Lower leg skin (tissue), 4 donors: Measurements from ENCODE around the gene SOHLH2. TPM values are rescaled to one million over a fixed set of nuclear protein-coding genes. Genes with fewer than 3 reads are reported as not detected.

ENCODE experiments used
- DNase-seq, 2 donors: peaks; one replicate each; pipeline ENCODE4 v3.0.0-alpha.2; 2019; ENCODE audit warnings: low spot score in 2 of 2
- H3K4me3 ChIP-seq: fragments of 200-600 bp; sonication (generic); 2 replicates; pipeline ENCODE4 v1.5.1; 2017; ENCODE audit warnings: mild to moderate bottlenecking, low read depth; ENCODE audit not compliant: poor library complexity, severe bottlenecking
- POLR2A ChIP-seq, 2 donors: fragments of 450-650 bp; IDR thresholded peaks; one replicate each; pipeline ENCODE4 v1.6.1; 2016 to 2017; ENCODE audit warnings: antibody characterized with exemption in 2 of 2, mild to moderate bottlenecking in 1 of 2, moderate library complexity in 1 of 2
- WGBS, 2 donors: methylation state at CpG; one replicate each; pipeline ENCODE4 v1.1.5; 2018; 5-methylcytosine and 5-hydroxymethylcytosine counted together
- intact Hi-C: fragments of 100-400 bp; cut with DNase I; formaldehyde crosslinking; loops from one replicate; pipeline ENCODE4 v1.15.0; 2023; ENCODE audit warnings: low total_unique reads
- total RNA-seq, 4 donors: library from RNA; depleted of rRNA; stranded (reverse); fragments of >200 nt; gene quantifications; one replicate each; pipeline ENCODE4 v1.1.0, GENCODE V29; 2016
- TF ChIP-seq, protein P1 (sequence below), 3 donors: fragments of 450-650 bp; IDR thresholded peaks; one replicate each; pipeline ENCODE4 v1.5.1; 2016; ENCODE audit warnings: antibody characterized with exemption in 3 of 3, mild to moderate bottlenecking in 3 of 3, moderate library complexity in 2 of 3

SOHLH2 gene, protein sequence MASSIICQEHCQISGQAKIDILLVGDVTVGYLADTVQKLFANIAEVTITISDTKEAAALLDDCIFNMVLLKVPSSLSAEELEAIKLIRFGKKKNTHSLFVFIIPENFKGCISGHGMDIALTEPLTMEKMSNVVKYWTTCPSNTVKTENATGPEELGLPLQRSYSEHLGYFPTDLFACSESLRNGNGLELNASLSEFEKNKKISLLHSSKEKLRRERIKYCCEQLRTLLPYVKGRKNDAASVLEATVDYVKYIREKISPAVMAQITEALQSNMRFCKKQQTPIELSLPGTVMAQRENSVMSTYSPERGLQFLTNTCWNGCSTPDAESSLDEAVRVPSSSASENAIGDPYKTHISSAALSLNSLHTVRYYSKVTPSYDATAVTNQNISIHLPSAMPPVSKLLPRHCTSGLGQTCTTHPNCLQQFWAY
- total RNA-seq = not detected

DNA sequence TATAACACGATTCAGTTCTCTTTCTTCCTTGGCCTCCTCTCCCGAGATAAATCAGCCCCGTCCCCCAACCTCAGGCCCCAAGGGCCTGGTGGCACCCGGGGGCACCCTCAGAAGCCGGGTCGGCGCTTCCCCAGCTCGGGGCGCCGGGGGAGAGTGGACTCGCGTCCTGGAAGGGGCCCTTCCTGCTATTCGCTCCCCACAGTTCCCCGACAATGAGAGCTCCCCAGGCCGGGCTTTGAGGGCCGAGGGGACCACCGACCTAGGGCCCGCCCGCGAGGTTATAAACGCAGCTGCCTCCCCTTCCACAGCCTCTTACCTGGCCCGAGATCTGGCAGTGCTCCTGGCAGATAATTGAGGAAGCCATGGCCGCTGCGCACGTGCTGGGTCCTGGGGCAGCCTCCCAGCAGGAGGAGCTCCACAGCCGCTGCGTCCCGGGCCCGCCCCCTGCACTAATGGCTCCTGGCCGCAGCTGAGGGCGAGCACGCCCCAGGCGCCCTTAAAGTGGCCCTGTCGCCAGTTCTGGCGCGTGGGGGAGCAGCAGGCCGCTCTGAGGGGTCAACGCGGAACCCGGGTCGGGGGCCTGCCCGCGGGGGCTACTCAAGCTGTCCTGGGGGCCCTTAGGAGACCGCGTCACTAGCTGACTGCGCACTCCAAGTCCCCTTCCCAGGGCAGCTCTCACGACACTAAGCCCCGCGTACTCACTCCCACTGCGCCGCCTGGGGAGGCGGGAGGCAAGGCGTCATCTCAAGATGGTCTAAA lies at the start of gene SOHLH2:
TSS of gene SOHLH2 (minus strand) at position 394 of the 759 bp plus-strand sequence. CDS start at position 364, 30 bp downstream.
- H3K4me3 ChIP-seq = no peak within 1 kb of the TSS
- 93% methylated on average over 37 to 50 of the region's 53 CpGs for WGBS, 2 donors
- intact Hi-C loops = no loop called here
- TF ChIP-seq, protein P1, sequence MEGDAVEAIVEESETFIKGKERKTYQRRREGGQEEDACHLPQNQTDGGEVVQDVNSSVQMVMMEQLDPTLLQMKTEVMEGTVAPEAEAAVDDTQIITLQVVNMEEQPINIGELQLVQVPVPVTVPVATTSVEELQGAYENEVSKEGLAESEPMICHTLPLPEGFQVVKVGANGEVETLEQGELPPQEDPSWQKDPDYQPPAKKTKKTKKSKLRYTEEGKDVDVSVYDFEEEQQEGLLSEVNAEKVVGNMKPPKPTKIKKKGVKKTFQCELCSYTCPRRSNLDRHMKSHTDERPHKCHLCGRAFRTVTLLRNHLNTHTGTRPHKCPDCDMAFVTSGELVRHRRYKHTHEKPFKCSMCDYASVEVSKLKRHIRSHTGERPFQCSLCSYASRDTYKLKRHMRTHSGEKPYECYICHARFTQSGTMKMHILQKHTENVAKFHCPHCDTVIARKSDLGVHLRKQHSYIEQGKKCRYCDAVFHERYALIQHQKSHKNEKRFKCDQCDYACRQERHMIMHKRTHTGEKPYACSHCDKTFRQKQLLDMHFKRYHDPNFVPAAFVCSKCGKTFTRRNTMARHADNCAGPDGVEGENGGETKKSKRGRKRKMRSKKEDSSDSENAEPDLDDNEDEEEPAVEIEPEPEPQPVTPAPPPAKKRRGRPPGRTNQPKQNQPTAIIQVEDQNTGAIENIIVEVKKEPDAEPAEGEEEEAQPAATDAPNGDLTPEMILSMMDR (IDR thresholded peaks at IDR 0.05) = no peak
- no peak for TF ChIP-seq POLR2A (IDR thresholded peaks at IDR 0.05)
- no peak for DNase-seq

DNA sequence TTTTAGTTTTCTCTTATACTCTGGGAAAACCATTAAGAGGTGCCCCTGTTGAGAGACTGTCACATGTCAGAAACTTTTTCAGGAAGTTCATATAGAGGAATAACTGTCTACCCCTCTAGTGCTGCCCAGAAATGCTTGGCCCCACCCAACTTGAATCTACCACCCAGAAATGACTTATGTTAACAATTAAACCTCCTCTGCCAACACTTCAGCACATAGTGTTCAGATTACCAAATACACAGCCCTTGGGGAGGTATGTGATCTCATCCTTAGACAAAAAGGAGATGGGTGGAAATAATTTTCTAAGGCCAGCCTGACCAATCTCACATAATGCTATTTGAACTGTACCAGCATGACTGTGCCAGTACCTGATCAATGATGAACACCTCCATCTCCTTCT lies 47.6 kb upstream of the SOHLH2 start:
- intact Hi-C loops = no loop called here
- H3K4me3 ChIP-seq = no peak overlapping the region
- TF ChIP-seq POLR2A (IDR thresholded peaks at IDR 0.05) = no peak
- TF ChIP-seq, protein P1 (IDR thresholded peaks at IDR 0.05) = no peak
- DNase-seq = peak in 1 of 2 donors; percentile 36

DNA sequence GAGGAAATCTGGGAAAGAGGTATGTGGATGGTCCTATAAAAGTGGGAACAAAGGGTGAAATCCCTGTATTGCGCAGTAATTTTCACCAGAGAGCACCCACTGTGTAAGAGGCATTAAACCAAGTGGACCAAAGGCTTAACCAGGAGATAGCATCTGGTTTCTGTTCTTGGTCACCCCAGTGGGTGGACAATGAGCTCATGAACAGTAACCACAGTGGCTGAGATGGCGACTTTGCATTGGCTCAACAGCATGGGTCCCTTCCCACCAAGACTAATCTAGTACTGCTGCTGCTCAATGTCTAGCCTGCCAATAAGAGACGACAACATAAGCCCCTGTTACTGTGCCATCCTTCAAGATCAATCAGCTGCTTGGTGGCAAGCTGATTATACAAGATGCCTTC lies 46.7 kb upstream of the SOHLH2 start:
- no peak overlapping the region for H3K4me3 ChIP-seq
- DNase-seq = no peak
- 85 to 86% methylated on average over 3 of the region's 3 CpGs for WGBS, 2 donors
- intact Hi-C loops = no loop called here
- TF ChIP-seq, protein P1 (IDR thresholded peaks at IDR 0.05) = no peak

DNA sequence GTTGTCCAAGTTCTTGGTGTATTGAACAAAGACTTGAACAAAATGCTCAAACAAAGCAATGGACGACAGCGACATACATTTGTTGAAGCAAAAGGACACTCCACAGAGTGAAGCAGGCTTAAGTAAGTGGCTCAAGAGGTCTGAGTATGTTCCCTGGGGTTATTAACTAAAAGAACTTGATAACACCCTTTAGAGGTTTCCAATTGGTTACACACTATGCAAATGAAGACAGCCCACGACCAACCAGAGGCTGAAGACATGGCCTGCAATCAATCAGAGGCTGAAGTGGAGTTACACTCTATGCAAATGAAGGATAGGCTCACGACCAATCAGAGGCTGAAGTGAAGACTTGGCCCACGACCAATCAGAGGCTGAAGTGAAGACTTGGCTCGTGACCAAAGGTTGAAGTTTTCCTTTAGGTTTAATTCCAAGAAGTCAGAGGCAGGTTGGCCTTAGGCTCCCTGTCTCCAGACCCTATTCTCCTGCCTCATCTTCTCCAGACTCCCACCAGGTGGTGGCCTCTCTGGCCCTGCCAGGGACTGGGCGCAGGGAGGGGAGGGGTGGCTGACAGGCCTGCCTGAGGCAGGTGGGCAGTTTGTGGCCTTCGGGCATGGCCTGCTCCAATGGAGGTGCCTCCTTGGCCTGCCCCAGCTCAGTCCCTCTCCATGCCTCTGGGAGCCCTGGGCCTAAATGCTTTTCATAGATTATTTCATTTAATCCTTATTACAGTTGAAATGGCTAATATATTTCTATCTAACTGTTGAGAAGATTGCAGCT lies 45.2 kb upstream of the SOHLH2 start:
- no peak for TF ChIP-seq POLR2A (IDR thresholded peaks at IDR 0.05)
- TF ChIP-seq, protein P1 (IDR thresholded peaks at IDR 0.05) = no peak
- DNase-seq = no peak
- 84 to 90% methylated on average over 8 of the region's 8 CpGs for WGBS, 2 donors
- H3K4me3 ChIP-seq = no peak overlapping the region
- intact Hi-C loops = no loop called here

DNA sequence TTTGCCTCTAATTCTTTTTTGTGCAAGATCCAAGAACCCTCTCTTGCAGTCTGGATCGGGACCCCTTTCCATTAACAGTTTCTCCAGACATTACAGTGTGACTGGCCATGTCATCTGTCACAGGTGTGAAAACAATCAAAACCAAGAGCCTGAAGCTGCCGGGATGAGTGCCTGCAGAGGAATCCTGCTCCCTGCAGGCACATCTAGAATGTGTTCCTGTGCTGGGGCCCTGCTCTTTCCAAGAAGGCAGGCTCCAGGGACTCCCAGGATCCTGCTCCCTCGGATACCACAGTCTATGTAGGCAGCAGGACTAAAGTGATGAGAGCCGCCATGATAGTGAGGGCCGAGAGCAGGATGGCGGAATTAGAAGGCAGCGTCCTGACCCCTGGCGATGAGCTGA lies 44.5 kb upstream of the SOHLH2 start:
- intact Hi-C loops = no loop called here
- H3K4me3 ChIP-seq = no peak overlapping the region
- WGBS, 2 donors = 88 to 90% methylated on average over 8 of the region's 8 CpGs
- TF ChIP-seq, protein P1 (IDR thresholded peaks at IDR 0.05) = no peak
- TF ChIP-seq POLR2A (IDR thresholded peaks at IDR 0.05) = no peak
- DNase-seq = no peak
